GM08714 (cell line): ENCODE results near the gene GNG12.
A peak's percentile ranks its signal among the peaks of the same experiment; 100 is the strongest.

Experiments used
- H3K4me3 ChIP-seq: fragments of 200-500 bp; sonication (Bioruptor generic); 2 replicates; pipeline ENCODE4 v1.5.1; 2014; ENCODE audit warnings: mild to moderate bottlenecking, low read length, inconsistent platforms
- ZNF274 ChIP-seq: IDR thresholded peaks from 2 replicates; pipeline ENCODE4 v1.6.1; 2012; ENCODE audit warnings: mild to moderate bottlenecking, low read depth, low read length

GNG12 gene

GRCh38 chr1:67771152-67771551, 62.1 kb downstream of the GNG12 start:
- TF ChIP-seq ZNF274, result no peak
- no peak overlapping the region for H3K4me3 ChIP-seq

GRCh38 chr1:67769633-67770256, 63.5 kb downstream of the GNG12 start:
- no peak for TF ChIP-seq ZNF274
- H3K4me3 ChIP-seq, result no peak overlapping the region

- TF ChIP-seq ZNF274, result no peak
These were observed 64.8 kb downstream of the GNG12 start for GRCh38 chr1:67768480-67768879.

GRCh38 chr1:67767103-67767782, 66.0 kb downstream of the GNG12 start:
- no peak overlapping the region for H3K4me3 ChIP-seq
- no peak for TF ChIP-seq ZNF274

More at GRCh38 chr1:67768480-67768879, 64.8 kb downstream of the GNG12 start:
- H3K4me3 ChIP-seq, result no peak overlapping the region

- TF ChIP-seq ZNF274, result no peak
- peak overlapping the region; percentile 25; the same call in 1 of the 2 replicates for H3K4me3 ChIP-seq
These were observed 66.9 kb downstream of the GNG12 start for GRCh38 chr1:67766141-67766978.

- TF ChIP-seq ZNF274, result no peak
- no peak overlapping the region for H3K4me3 ChIP-seq
These were observed 68.6 kb downstream of the GNG12 start for GRCh38 chr1:67764633-67765032.

GRCh38 chr1:67761730-67762129, 71.5 kb downstream of the GNG12 start:
- H3K4me3 ChIP-seq, result no peak overlapping the region
- no peak for TF ChIP-seq ZNF274

GRCh38 chr1:67761091-67761490, 72.2 kb downstream of the GNG12 start:
- no peak for TF ChIP-seq ZNF274
- H3K4me3 ChIP-seq, result no peak overlapping the region

- TF ChIP-seq ZNF274, result no peak
- no peak overlapping the region for H3K4me3 ChIP-seq
These were observed 73.0 kb downstream of the GNG12 start for GRCh38 chr1:67760030-67760821.

- H3K4me3 ChIP-seq, result no peak overlapping the region
- no peak for TF ChIP-seq ZNF274
These were observed 73.6 kb downstream of the GNG12 start for GRCh38 chr1:67759692-67760029.

GRCh38 chr1:67759066-67759465, 74.2 kb downstream of the GNG12 start:
- H3K4me3 ChIP-seq, result no peak overlapping the region
- TF ChIP-seq ZNF274, result no peak

GRCh38 chr1:67755619-67756018, 77.6 kb downstream of the GNG12 start:
- no peak for TF ChIP-seq ZNF274
- H3K4me3 ChIP-seq, result no peak overlapping the region

GRCh38 chr1:67755160-67755559, 78.1 kb downstream of the GNG12 start:
- TF ChIP-seq ZNF274, result no peak
- H3K4me3 ChIP-seq, result no peak overlapping the region

GRCh38 chr1:67754526-67754920, 78.7 kb downstream of the GNG12 start:
- TF ChIP-seq ZNF274, result no peak
- H3K4me3 ChIP-seq, result no peak overlapping the region
